Astrocyte of the spinal cord (primary cell): ENCODE measurements around the gene KRT24.

Experiments
- DNase-seq: peaks from one replicate; pipeline ENCODE4 v3.0.0; 2011; ENCODE audit warnings: low read depth, low spot score
- H3K4me3 ChIP-seq: 2 replicates; pipeline ENCODE4 v1.5.1; 2011; ENCODE audit warnings: low read depth, mild to moderate bottlenecking, low read length, moderate library complexity
- CTCF ChIP-seq: IDR thresholded peaks from 2 replicates; pipeline ENCODE4 v1.5.1; 2012; ENCODE audit warnings: low read depth, mild to moderate bottlenecking, low read length, inconsistent platforms
- in situ Hi-C: cut with HindIII; loops from 2 replicates; pipeline ENCODE4 v1.10.0; 2017; ENCODE audit warnings: low sequenced_read_pairs

KRT24 gene

DNA sequence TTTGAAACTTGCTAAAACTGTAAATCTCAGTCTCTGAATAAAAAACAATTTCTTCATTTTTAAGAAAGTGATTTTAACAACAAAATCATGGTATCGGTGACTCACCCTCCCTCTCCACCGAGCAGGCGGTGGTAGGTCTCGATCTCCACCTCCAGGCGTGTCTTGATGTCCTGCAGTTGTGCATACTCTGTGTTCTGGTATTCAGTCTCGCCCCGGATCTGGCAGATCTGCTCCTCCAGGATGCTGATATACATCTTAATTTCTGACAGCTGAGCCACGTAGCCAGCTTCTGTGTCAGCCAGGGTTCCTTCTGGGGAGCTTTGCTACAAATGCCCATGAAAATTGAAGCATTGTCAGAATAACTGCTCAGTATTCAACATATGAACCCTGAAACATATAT is 15.4 kb upstream of the KRT24 start:
- no peak for DNase-seq
- H3K4me3 ChIP-seq, result no peak overlapping the region
- no peak for TF ChIP-seq CTCF
- in situ Hi-C loops, result no loop called here

DNA sequence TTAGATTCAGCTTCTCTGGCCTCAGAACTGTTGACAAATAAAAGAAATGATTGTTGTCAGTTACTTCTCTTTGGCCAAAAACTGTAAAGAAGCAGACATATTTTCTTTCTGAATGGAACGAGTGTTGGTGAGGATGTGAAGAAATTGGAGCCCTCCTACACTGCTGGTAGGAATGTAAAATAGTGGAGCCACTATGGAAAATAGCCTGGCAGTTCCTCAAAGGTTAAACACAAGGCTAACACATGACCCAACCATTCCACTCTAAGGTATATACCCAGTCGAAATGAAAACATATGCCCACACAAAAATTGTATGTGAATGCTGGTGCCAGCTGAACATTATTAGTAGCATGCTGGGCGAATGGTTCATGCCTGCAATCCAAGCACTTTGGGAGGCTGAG is 14.2 kb upstream of the KRT24 start:
- no peak overlapping the region for H3K4me3 ChIP-seq
- TF ChIP-seq CTCF, result no peak
- no peak for DNase-seq
- in situ Hi-C loops, result no loop called here

DNA sequence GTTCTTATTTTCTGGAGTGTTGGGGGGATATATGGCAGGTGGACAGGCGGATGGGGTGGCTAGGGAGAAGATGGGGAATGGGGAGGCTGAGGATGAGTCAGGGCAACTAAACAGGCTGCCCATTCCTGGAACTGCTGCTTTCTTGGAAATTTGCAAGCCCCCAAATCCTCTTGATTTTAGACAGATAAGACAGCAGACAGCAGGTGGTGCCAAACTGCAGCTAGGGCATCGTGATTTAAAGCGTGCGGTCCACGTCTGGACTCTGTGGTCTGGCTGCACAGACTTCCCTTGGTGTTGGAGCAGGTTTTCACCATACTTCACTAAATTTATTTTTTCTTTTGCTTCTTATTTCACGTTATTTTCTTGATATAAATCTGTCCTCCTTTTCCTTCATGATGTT is 10.9 kb upstream of the KRT24 start:
- in situ Hi-C loops, result no loop called here
- no peak overlapping the region for H3K4me3 ChIP-seq
- no peak for TF ChIP-seq CTCF
- DNase-seq, result no peak

DNA sequence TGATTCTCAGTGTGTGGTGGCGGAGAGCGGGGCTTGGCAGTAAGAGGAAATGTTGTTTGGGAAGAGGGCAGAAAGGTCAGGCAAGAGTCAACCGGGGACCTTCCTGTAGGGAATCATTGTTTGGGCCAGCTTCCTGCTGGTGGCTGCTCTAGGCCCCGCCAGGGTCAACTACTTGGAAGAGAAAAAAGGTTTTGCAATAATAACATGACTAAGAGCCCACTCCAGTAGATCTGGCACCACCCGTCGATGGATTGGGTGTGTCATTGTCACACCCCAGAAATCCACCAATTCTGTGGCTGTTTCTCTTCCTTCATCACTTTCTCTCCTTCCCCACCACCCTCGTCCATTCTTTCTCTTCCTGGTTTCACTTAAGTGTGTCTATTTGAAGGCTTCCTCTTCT is 4.2 kb upstream of the KRT24 start:
- H3K4me3 ChIP-seq, result no peak overlapping the region
- TF ChIP-seq CTCF, result no peak
- DNase-seq, result peak; percentile 10
- in situ Hi-C loops, result no loop called here

GRCh38 chr17:40705584-40705983 is 2.0 kb upstream of the KRT24 start:
- no peak for DNase-seq
- in situ Hi-C loops, result no loop called here
- H3K4me3 ChIP-seq, result no peak overlapping the region
- no peak for TF ChIP-seq CTCF

DNA sequence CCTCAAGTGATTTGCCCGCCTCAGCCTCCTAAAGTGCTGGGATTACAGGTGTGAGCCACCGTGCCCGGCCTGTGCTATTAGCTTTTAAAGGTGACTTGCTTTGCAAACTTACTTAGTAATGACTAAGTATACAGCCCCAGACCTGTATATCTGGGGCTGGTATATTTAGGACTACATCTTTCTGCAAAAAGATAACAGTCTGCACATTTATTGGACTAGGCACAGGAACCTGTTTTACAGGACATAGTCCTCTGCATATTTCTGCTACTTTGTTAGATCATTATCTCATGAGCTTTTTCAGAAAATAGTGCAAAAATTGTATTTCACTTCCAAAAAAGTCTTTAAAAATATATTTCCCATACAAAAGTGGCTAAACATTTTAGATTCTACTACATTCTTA is 1.3 kb downstream of the KRT24 start:
- DNase-seq, result no peak
- in situ Hi-C loops, result no loop called here
- no peak for TF ChIP-seq CTCF
- no peak overlapping the region for H3K4me3 ChIP-seq

- no peak for TF ChIP-seq CTCF
- in situ Hi-C loops, result no loop called here
- no peak for DNase-seq
- H3K4me3 ChIP-seq, result no peak overlapping the region
Measured at GRCh38 chr17:40699853-40700252, 3.7 kb downstream of the KRT24 start.
